HEK293T (cell line): ENCODE data around the gene LARP4.
"Not testable (repeated sequence)": the region's sequence is repeated elsewhere in the genome, so short reads cannot be mapped to it uniquely, and the experiment has no call there.

Source experiments
- CTCF ChIA-PET: fragments of 350-600 bp; formaldehyde crosslinking; extraction: SDS; loops from one replicate; lab custom pipeline; 2021; ENCODE audit warnings: antibody characterized with exemption, inconsistent platforms; lab: Yijun Ruan, JAX
- POLR2A ChIA-PET: fragments of 350-600 bp; formaldehyde crosslinking; extraction: SDS; loops from one replicate; lab custom pipeline; 2020; ENCODE audit warnings: antibody characterized with exemption, inconsistent platforms; lab: Yijun Ruan, JAX
- DNase-seq: peaks from one replicate; pipeline ENCODE4 v3.0.0; 2012; ENCODE audit warnings: mixed read lengths; ENCODE audit errors: extremely low spot score
- ARNT ChIP-seq: fragments of 450-650 bp; IDR thresholded peaks from 2 replicates; pipeline ENCODE4 v1.6.1; 2017; ENCODE audit warnings: mild to moderate bottlenecking
- BHLHE40 ChIP-seq: fragments of 450-650 bp; IDR thresholded peaks from 2 replicates; pipeline ENCODE4 v1.6.1; 2016; ENCODE audit warnings: mild to moderate bottlenecking, moderate library complexity, borderline replicate concordance
- CTBP1 ChIP-seq: fragments of 450-650 bp; IDR thresholded peaks from 2 replicates; pipeline ENCODE4 v1.6.1; 2016; ENCODE audit warnings: borderline replicate concordance
- ELF4 ChIP-seq: fragments of 450-650 bp; IDR thresholded peaks from 2 replicates; pipeline ENCODE4 v1.6.1; 2017; ENCODE audit warnings: antibody characterized with exemption
- FOXA1 ChIP-seq: fragments of 450-650 bp; IDR thresholded peaks from 2 replicates; pipeline ENCODE4 v1.6.1; 2016; ENCODE audit warnings: mild to moderate bottlenecking
- FOXK2 ChIP-seq: fragments of 450-650 bp; IDR thresholded peaks from 2 replicates; pipeline ENCODE4 v1.6.1; 2016; ENCODE audit warnings: mild to moderate bottlenecking
- FOXM1 ChIP-seq: fragments of 450-650 bp; IDR thresholded peaks from 2 replicates; pipeline ENCODE4 v1.6.1; 2017; ENCODE audit warnings: mild to moderate bottlenecking, borderline replicate concordance
- HDGF ChIP-seq: fragments of 450-650 bp; IDR thresholded peaks from 2 replicates; pipeline ENCODE4 v1.6.1; 2017; ENCODE audit warnings: antibody characterized with exemption, borderline replicate concordance
- L3MBTL2 ChIP-seq: fragments of 450-650 bp; conservative IDR thresholded peaks from 2 replicates; pipeline ENCODE4 v1.6.1; 2016; ENCODE audit warnings: mild to moderate bottlenecking
- LEF1 ChIP-seq: fragments of 450-650 bp; IDR thresholded peaks from 2 replicates; pipeline ENCODE4 v1.6.1; 2017; ENCODE audit warnings: mild to moderate bottlenecking, borderline replicate concordance
- NFRKB ChIP-seq: fragments of 450-650 bp; IDR thresholded peaks from 2 replicates; pipeline ENCODE4 v1.6.1; 2016; ENCODE audit warnings: mild to moderate bottlenecking, moderate library complexity
- SP1 ChIP-seq: fragments of 450-650 bp; IDR thresholded peaks from 2 replicates; pipeline ENCODE4 v1.6.1; 2017
- SUZ12 ChIP-seq: fragments of 450-650 bp; IDR thresholded peaks from 2 replicates; pipeline ENCODE4 v1.6.1; 2016; ENCODE audit warnings: mild to moderate bottlenecking
- TARDBP ChIP-seq: fragments of 450-650 bp; IDR thresholded peaks from 2 replicates; pipeline ENCODE4 v1.6.1; 2016
- ZNF384 ChIP-seq: fragments of 450-650 bp; IDR thresholded peaks from 2 replicates; pipeline ENCODE4 v1.6.1; 2016
- TF ChIP-seq, protein P1 (sequence below): fragments of 450-650 bp; IDR thresholded peaks from 2 replicates; pipeline ENCODE4 v1.6.1; 2016

The LARP4 gene

DNA sequence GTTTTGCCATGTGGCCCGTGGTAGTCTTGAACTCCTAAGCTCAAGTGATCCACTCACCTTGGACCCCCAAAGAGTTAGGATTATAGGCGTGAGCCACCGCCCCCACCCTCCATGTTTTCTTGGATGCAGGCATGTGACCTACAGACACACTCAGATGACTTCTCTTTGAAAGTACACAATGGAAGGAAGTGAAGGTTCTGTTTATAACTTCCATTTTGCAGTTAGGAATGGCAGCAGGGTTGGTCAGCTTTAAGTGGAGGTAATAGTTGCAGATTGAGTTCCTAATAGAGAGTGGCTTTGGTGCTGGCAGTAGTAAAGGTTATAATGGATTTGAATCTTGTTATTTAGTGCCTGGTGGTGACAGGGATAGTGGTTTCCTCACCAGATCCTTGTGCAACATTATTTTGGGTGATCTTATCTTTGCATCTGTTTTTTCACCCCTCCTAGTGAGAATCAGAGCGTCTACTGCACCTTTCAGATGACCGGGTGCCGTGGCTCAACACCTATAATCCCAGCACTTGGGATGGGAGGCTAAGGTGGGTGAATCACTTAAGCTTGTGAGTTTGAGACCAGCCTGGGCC lies 15.3 kb downstream of the LARP4 start:
- POLR2A ChIA-PET = no interaction called here
- no peak for DNase-seq
- no peak for TF ChIP-seq FOXM1
- CTCF ChIA-PET = no interaction called here

DNA sequence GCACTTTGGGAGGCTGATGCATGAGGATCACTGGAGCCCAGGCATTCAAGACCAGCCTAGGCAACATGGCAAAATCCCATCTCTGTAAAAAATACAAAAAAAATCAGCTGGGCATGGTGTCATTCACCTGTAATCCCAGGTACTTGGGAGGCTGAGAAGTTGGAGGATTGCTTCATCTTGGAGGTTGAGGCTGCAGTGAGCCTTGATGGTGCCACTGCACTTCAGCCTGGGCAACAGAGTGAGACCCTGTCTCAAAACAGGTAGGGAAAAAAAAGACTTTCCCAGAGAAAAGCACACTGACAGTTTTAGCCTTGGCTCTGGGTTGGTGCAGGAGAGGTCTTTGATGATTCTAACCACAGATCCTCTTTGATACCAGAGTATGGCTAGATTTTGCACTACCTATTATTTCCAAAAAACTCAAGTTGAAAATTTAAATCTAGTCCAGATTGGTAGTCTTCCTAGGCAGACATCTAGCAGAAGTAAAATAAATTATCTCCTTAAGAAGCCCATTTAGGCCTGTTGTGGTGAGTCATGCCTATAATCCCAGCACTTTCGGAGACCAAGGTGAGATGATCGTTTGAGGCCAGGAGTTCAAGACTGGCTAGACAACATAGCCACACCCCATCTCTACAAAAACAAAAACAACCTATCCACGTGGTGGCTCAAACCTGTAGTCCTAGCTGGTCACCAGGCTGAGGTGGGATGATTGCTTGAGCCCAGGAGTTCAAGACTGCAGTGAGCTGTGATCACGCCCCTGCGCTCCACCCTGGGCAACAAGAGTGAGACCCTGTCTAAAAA lies 18.6 kb downstream of the LARP4 start:
- no peak for DNase-seq
- CTCF ChIA-PET = no interaction called here
- POLR2A ChIA-PET = no interaction called here
- TF ChIP-seq FOXM1 (no peak), FOXK2 (no peak), TARDBP (no peak), FOXA1 (no peak), BHLHE40 (no peak), SUZ12 (no peak), ZNF384 (no peak), CTBP1 (no peak), L3MBTL2 (no peak), ELF4 (no peak), SP1 (no peak), ARNT (no peak), NFRKB (no peak), HDGF (no peak)
- TF ChIP-seq, protein P1, sequence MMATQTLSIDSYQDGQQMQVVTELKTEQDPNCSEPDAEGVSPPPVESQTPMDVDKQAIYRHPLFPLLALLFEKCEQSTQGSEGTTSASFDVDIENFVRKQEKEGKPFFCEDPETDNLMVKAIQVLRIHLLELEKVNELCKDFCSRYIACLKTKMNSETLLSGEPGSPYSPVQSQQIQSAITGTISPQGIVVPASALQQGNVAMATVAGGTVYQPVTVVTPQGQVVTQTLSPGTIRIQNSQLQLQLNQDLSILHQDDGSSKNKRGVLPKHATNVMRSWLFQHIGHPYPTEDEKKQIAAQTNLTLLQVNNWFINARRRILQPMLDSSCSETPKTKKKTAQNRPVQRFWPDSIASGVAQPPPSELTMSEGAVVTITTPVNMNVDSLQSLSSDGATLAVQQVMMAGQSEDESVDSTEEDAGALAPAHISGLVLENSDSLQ = no peak

DNA sequence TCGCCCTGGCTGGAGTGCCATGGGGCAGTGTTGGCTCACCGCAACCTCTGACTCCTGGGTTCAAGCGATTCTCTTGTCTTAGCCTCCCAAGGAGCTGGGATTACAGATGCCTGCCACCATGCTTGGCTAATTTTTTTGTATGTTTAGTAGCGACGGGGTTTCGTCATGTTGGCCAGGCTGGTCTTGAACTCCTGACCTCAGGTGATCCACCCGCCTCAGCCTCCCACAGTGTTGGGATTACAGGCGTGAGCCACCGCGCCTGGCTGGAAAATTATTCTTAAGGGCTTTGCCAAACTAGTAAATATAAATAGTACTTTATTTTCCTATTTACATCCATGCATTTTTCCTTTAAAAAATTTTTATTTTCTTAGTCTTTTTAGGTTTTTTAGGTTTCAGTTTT lies 22.2 kb downstream of the LARP4 start:
- DNase-seq, CTCF ChIA-PET, POLR2A ChIA-PET: not testable (repeated sequence)

DNA sequence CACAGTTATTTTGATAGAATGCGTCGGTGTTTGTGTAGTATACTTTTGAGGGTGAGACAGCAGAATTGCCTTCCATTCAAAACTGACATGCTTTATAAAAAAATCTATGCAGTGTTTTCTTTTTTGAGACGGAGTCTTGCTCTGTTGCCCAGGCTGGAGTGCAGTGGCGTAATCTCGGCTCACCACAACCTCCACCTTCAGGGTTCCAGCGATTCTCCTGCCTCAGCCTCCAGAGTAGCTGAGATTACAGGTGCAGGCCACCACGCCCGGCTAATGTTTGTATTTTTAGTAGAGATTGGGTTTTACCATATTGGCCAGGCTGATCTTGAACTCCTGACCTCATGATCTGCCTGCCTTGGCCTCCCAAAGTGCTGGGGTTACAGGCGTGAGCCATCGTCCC lies 22.7 kb downstream of the LARP4 start:
- DNase-seq, POLR2A ChIA-PET, CTCF ChIA-PET: not testable (repeated sequence)

DNA sequence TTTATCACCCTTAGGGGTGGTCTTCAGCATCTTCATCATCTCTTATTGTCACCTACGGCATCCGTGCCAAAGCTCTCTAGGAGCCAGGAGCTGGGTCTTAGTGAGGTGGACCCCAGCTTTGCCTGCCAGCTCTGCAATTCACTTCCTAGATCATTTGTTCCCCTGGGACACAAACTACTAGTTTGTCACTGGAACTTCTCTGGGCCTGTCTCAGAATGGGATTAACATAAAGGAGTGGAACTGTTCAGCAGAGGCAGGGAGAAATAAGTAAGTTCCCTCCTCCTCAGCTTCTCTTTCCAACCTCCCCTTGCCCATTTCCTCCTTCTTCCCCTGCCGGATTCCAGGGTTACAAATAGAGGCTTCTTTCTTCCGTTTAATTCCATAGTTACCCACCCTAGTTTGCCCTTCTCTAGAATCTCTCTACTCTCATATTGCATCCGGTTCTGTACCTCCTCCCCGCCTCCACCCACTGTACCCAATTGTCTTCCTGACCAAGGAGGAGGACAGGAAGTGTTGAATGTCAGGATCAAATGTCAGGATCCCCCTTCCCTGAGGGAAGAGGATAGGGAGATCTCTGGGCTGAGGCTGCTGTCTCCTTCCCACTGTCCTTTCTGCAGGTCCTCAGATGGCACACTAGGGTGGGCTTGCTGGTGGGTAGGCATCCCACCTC lies 25.0 kb downstream of the LARP4 start:
- no peak for DNase-seq
- no peak for TF ChIP-seq FOXA1
- TF ChIP-seq LEF1 = no peak
- TF ChIP-seq, protein P1 = no peak
- TF ChIP-seq BHLHE40 = no peak
- no peak for TF ChIP-seq ZNF384
- TF ChIP-seq L3MBTL2 = no peak
- no peak for TF ChIP-seq HDGF
- no peak for TF ChIP-seq FOXK2
- no peak for TF ChIP-seq ELF4
- TF ChIP-seq ARNT = no peak
- TF ChIP-seq NFRKB = no peak
- TF ChIP-seq CTBP1 = no peak
- TF ChIP-seq SP1 = no peak
- no peak for TF ChIP-seq TARDBP
- TF ChIP-seq SUZ12 = no peak
- TF ChIP-seq FOXM1 = no peak
- CTCF ChIA-PET = no interaction called here
- POLR2A ChIA-PET = no interaction called here

DNA sequence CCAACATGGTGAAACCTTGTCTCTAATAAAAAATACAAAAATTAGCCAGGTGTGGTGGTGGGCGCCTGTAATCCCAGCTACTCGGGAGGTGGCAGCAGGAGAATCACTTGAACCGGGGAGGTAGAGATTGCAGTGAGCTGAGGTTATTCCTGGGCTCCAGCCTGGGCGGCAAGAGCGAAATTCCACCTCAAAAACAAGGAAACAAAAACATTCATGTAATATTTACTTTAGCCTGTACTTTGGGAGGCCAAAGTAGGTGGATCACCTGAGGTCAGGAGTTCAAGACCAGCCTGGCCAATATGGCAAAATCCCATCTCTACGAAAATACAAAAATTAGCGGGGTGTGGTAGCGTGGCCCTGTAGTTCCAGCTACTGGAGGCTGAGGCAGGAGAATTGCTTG lies 31.0 kb downstream of the LARP4 start:
- POLR2A ChIA-PET, DNase-seq, CTCF ChIA-PET: not testable (repeated sequence)

DNA sequence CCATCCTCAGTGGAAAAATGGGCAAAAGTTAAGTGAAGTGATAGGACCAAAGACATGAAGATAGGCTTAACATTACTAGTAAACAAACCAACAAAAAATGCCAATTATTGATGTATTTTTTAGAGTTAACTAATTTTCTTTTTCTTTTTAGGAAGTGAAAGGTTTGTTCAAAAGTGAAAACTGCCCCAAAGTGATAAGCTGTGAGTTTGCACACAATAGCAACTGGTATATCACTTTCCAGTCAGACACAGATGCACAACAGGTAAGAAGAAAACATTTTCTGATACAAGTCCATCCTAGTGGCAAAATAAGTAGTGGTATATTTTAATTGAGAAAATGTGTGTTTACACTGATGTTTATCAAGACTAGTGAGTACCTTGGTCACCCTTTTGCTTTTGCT lies 39.6 kb downstream of the LARP4 start:
- ChIA-PET CTCF (no interaction called here), POLR2A (no interaction called here)
- no peak for DNase-seq
- no peak for TF ChIP-seq FOXK2
- no peak for TF ChIP-seq SP1
- no peak for TF ChIP-seq BHLHE40
- no peak for TF ChIP-seq LEF1
- no peak for TF ChIP-seq FOXA1
- TF ChIP-seq, protein P1 = no peak
- no peak for TF ChIP-seq ELF4
- TF ChIP-seq HDGF = no peak
- TF ChIP-seq TARDBP = no peak
- TF ChIP-seq L3MBTL2 = no peak
- TF ChIP-seq FOXM1 = no peak
- no peak for TF ChIP-seq SUZ12
- no peak for TF ChIP-seq ARNT
- TF ChIP-seq CTBP1 = no peak
- no peak for TF ChIP-seq NFRKB
- no peak for TF ChIP-seq ZNF384
